D721Med (cell line): ENCODE measurements around the gene PDZRN4.

Experiments used
- DNase-seq: peaks from one replicate; pipeline ENCODE4 v3.0.0; 2011; ENCODE audit warnings: low spot score; ENCODE audit not compliant: insufficient read length
- FAIRE-seq: peaks from 2 replicates; lab custom pipeline; 2011; peaks lifted over from hg19 to GRCh38; lab: Jason Lieb, UNC
- CTCF ChIP-seq: IDR thresholded peaks from 2 replicates; pipeline ENCODE4 v1.5.1; 2012; ENCODE audit warnings: mild to moderate bottlenecking, control low read depth; ENCODE audit not compliant: insufficient read depth; ENCODE audit errors: missing control alignments

PDZRN4 gene

GRCh38 chr12:41462312-41462711 is 274.2 kb downstream of the PDZRN4 start:
- no peak for TF ChIP-seq CTCF
- no peak for FAIRE-seq
- DNase-seq: no peak

GRCh38 chr12:41465526-41465925 is 277.4 kb downstream of the PDZRN4 start:
- no peak for TF ChIP-seq CTCF
- no peak for FAIRE-seq
- DNase-seq: no peak

- no peak for FAIRE-seq
- no peak for TF ChIP-seq CTCF
- DNase-seq: no peak
Observed at GRCh38 chr12:41466300-41466699, 278.2 kb downstream of the PDZRN4 start.

GRCh38 chr12:41466802-41467201 is 278.7 kb downstream of the PDZRN4 start:
- TF ChIP-seq CTCF: no peak
- no peak for DNase-seq
- no peak for FAIRE-seq

GRCh38 chr12:41467591-41468325 is 279.6 kb downstream of the PDZRN4 start:
- FAIRE-seq (no peak), DNase-seq (no peak)
- no peak for TF ChIP-seq CTCF

GRCh38 chr12:41468341-41468740 is 280.2 kb downstream of the PDZRN4 start:
- no peak for FAIRE-seq
- DNase-seq: no peak
- TF ChIP-seq CTCF: no peak

- no peak for TF ChIP-seq CTCF
- no peak for FAIRE-seq
- DNase-seq: no peak
Observed at GRCh38 chr12:41468756-41469155, 280.6 kb downstream of the PDZRN4 start.
